Thyroid gland (tissue), 4 donors: Measurements from ENCODE around the gene FAM3D. TPM values are rescaled to one million over a fixed set of nuclear protein-coding genes. Genes with fewer than 3 reads are reported as not detected.

Experiments used
- DNase-seq, 2 donors: peaks; one replicate each; pipeline ENCODE4 v3.0.0-alpha.2; 2019
- H3K27ac ChIP-seq, 3 donors: fragments of 200-600 bp; sonication (generic); 1 replicate in 2 of 3; 2 replicates in 1 of 3; pipeline ENCODE4 v1.5.1; 2016 to 2019; ENCODE audit warnings: mild to moderate bottlenecking in 1 of 3, moderate library complexity in 1 of 3
- H3K27me3 ChIP-seq: fragments of 200-600 bp; sonication (generic); one replicate; pipeline ENCODE4 v1.5.1; 2019
- H3K36me3 ChIP-seq, 2 donors: fragments of 200-600 bp; sonication (generic); one replicate each; pipeline ENCODE4 v1.5.1; 2016 to 2019
- H3K4me1 ChIP-seq, 2 donors: fragments of 200-600 bp; sonication (generic); one replicate each; pipeline ENCODE4 v1.5.1; 2017 to 2019
- H3K4me3 ChIP-seq, 3 donors: fragments of 200-600 bp; sonication (generic); replicated peaks in 1 of 3; 1 replicate in 2 of 3; 2 replicates in 1 of 3; pipeline ENCODE4 v1.5.1; 2016; ENCODE audit warnings: mild to moderate bottlenecking in 1 of 3
- H3K9me3 ChIP-seq: fragments of 200-600 bp; sonication (generic); one replicate; pipeline ENCODE4 v1.5.1; 2017
- CTCF ChIP-seq, 6 experiments: fragments of 200-600 bp in 3 of 6; fragments of 450-650 bp in 3 of 6; sonication (generic) in 3 of 6; IDR thresholded peaks; one replicate each; pipeline ENCODE4 v1.5.1; 2016 to 2019; ENCODE audit warnings: antibody characterized with exemption in 6 of 6, mild to moderate bottlenecking in 2 of 6, inconsistent platforms in 1 of 6, moderate library complexity in 1 of 6
- POLR2A ChIP-seq, 2 donors: fragments of 450-650 bp; IDR thresholded peaks; one replicate each; pipeline ENCODE4 v1.6.1; 2017; ENCODE audit warnings: antibody characterized with exemption in 2 of 2, mild to moderate bottlenecking in 2 of 2, moderate library complexity in 1 of 2
- WGBS, 2 donors: methylation state at CpG; one replicate each; pipeline ENCODE4 v1.1.5; 2017; 5-methylcytosine and 5-hydroxymethylcytosine counted together
- intact Hi-C: fragments of 100-400 bp; cut with DNase I; formaldehyde crosslinking; loops from one replicate; pipeline ENCODE4 v1.15.1; 2023
- total RNA-seq, 4 donors: library from RNA; depleted of rRNA; stranded (reverse); fragments of >200 nt; gene quantifications; one replicate each; pipeline ENCODE4 v1.2.3, GENCODE V29; 2016

FAM3D gene
- total RNA-seq, 4 donors from 2014 or later, result 0.67 TPM; not detected in 3

GRCh38 chr3:58683466-58683865 is 16.9 kb upstream of the FAM3D start:
- no peak overlapping the region for H3K27ac ChIP-seq
- intact Hi-C loops, result no loop called here
- H3K27me3 ChIP-seq, result no peaks in the 10 kb centered on the region
- DNase-seq, result no peak
- H3K36me3 ChIP-seq, result no peaks in the 10 kb centered on the region
- H3K4me3 ChIP-seq, result no peak overlapping the region
- no peaks in the 10 kb centered on the region for H3K4me1 ChIP-seq
- no peak for TF ChIP-seq POLR2A (IDR thresholded peaks at IDR 0.05)
- TF ChIP-seq CTCF (IDR thresholded peaks at IDR 0.05), result no peak
- WGBS, 2 donors, result 92 to 95% methylated on average over 4 of the region's 4 CpGs
- H3K9me3 ChIP-seq, result no peaks in the 10 kb centered on the region

GRCh38 chr3:58683001-58683458 is 16.5 kb upstream of the FAM3D start:
- Histone ChIP-seq H3K4me3 (no peak overlapping the region), H3K27me3 (no peaks in the 10 kb centered on the region), H3K9me3 (no peaks in the 10 kb centered on the region), H3K4me1 (no peaks in the 10 kb centered on the region), H3K27ac (no peak overlapping the region), H3K36me3 (no peaks in the 10 kb centered on the region)
- WGBS, 2 donors, result 86 to 88% methylated on average over 5 of the region's 5 CpGs
- intact Hi-C loops, result no loop called here
- DNase-seq, result no peak
- TF ChIP-seq CTCF (IDR thresholded peaks at IDR 0.05) (no peak), POLR2A (IDR thresholded peaks at IDR 0.05) (no peak)

- intact Hi-C loops, result no loop called here
- no peaks in the 10 kb centered on the region for H3K36me3 ChIP-seq
- no peaks in the 10 kb centered on the region for H3K9me3 ChIP-seq
- DNase-seq, result no peak
- no peak overlapping the region for H3K4me3 ChIP-seq
- WGBS, 2 donors, result 76 to 85% methylated on average over 2 of the region's 2 CpGs
- H3K4me1 ChIP-seq, result no peaks in the 10 kb centered on the region
- no peak overlapping the region for H3K27ac ChIP-seq
- TF ChIP-seq POLR2A (IDR thresholded peaks at IDR 0.05) (no peak), CTCF (IDR thresholded peaks at IDR 0.05) (no peak)
- no peaks in the 10 kb centered on the region for H3K27me3 ChIP-seq
Measured at GRCh38 chr3:58681863-58682262, 15.3 kb upstream of the FAM3D start.

GRCh38 chr3:58680879-58681525 is 14.4 kb upstream of the FAM3D start:
- WGBS, 2 donors, result 81 to 84% methylated on average over 9 of the region's 9 CpGs
- Histone ChIP-seq H3K4me3 (no peak overlapping the region), H3K36me3 (no peaks in the 10 kb centered on the region), H3K27ac (no peak overlapping the region), H3K4me1 (no peaks in the 10 kb centered on the region), H3K9me3 (no peaks in the 10 kb centered on the region), H3K27me3 (no peaks in the 10 kb centered on the region)
- no peak for DNase-seq
- intact Hi-C loops, result no loop called here
- TF ChIP-seq POLR2A (IDR thresholded peaks at IDR 0.05) (no peak), CTCF (IDR thresholded peaks at IDR 0.05) (no peak)

- TF ChIP-seq POLR2A (IDR thresholded peaks at IDR 0.05), result no peak
- TF ChIP-seq CTCF (IDR thresholded peaks at IDR 0.05), result no peak
- 82 to 84% methylated on average over 5 to 6 of the region's 6 CpGs for WGBS, 2 donors
- Histone ChIP-seq H3K4me1 (no peaks in the 10 kb centered on the region), H3K4me3 (no peak overlapping the region), H3K27me3 (no peaks in the 10 kb centered on the region), H3K9me3 (no peaks in the 10 kb centered on the region), H3K36me3 (no peaks in the 10 kb centered on the region), H3K27ac (no peak overlapping the region)
- intact Hi-C loops, result no loop called here
- no peak for DNase-seq
Measured at GRCh38 chr3:58679974-58680666, 13.5 kb upstream of the FAM3D start.
